ENCODE data around the gene DTD2. TPM values are rescaled to one million over a fixed set of nuclear protein-coding genes. Genes with fewer than 3 reads are reported as not detected.

DTD2 gene
- total and polyA plus RNA-seq, 12 donors: 4.2 to 9.5 (median 6.4) TPM

DNA sequence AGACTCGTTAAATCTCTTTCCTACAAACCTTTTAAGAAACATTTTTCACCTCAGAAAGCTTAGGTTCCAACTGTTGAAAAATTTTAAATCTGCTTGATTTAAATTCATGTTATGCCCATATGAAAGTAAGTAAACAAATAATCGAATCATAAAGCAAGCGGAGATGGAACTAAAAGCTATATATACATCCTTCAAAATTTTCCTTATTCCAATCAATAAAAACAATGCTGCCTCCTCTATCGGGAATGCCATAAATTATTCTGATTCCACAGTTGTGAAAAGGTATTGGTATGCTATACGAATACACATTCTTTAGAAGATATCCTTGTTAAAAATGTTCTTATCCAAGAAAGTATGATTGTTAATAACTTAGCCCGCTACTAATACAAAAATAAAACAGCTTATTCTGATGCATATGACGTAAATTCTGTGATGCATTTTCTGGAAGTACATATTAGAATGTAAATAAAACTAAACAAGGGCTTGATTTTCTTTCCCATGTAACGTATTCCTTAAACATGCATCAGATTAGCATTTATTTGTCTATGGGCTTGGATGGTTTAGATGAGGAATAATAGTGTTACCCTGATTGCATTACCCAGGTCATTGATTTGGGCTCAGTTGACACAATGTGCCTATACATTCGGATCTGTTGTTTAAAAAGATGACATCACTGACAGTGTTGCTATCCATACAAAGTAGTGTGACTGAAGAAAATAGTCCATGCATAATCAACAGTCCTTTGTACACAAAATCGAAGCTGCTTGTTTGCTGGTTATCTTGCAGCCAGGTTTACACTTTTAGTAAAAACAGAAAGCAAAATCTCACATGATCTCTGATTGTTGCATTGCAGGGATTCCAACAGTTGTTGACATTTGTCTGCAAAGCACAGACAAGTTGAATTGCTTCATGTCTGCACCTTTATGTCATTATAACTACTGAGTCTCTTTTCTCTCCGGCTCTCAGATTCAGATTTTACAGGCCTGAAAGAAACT lies 656 bp upstream of the DTD2 start:
- TF ChIP-seq, protein P1, sequence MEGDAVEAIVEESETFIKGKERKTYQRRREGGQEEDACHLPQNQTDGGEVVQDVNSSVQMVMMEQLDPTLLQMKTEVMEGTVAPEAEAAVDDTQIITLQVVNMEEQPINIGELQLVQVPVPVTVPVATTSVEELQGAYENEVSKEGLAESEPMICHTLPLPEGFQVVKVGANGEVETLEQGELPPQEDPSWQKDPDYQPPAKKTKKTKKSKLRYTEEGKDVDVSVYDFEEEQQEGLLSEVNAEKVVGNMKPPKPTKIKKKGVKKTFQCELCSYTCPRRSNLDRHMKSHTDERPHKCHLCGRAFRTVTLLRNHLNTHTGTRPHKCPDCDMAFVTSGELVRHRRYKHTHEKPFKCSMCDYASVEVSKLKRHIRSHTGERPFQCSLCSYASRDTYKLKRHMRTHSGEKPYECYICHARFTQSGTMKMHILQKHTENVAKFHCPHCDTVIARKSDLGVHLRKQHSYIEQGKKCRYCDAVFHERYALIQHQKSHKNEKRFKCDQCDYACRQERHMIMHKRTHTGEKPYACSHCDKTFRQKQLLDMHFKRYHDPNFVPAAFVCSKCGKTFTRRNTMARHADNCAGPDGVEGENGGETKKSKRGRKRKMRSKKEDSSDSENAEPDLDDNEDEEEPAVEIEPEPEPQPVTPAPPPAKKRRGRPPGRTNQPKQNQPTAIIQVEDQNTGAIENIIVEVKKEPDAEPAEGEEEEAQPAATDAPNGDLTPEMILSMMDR (IDR thresholded peaks at IDR 0.05): no peak
- Histone ChIP-seq H3K4me3 (peak overlapping the region in 9 of 10 donors; percentile 50 to 78 (median 71)), H3K9me3 (no peaks in the 10 kb centered on the region), H3K27me3 (no peaks in the 10 kb centered on the region), H3K36me3 (peaks cover 0 to 3% (median 0%) of the 10 kb centered on the region in 9 donors), H3K4me1 (peaks cover 0 to 32% (median 16%) of the 10 kb centered on the region in 9 donors), H3K27ac (peak overlapping the region in 9 of 10 donors; percentile 34 to 95 (median 90))
- ATAC-seq (no peak), DNase-seq (no peak)
- intact Hi-C loops (cut with DNase I): loop anchor here in 2 of 10 donors (2.0 kb wide), 1 partner anchor 37 kb away; the partner anchor contains the start of gene HEATR5A (in 2 of the 2)
- WGBS, 2 donors: 56 to 57% methylated on average over 11 of the region's 11 CpGs

DNA sequence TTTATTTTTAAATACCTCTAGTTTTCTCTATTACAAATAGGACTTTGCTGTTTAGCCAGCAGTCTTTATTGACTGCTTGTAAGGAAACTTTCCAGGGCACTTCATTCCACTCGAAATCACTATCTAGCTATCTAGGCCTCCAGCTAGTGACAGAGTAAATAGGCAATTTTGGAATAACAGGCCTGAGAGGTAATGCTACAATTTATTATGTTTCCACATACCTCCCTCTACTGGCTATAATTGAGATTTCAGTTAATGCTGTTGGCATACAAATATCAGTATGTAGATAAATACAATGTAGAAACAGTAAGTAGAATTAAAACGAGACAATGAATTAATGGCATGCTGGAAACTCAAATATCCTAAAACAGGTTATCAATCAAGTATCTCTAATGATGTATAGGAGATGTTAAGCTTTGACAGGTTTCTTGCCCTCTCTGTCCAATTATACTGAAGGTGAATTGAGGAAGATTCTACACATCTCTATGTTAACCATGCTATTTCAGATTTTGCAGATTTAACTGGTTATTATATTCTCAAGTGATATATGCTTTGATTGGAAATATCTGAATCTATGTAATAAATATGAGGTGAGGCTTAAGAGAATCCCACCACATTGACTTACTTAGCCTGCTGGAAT lies 7.2 kb downstream of the DTD2 start:
- intact Hi-C loops (cut with DNase I): no loop called here
- 27 to 31% methylated on average over 2 of the region's 2 CpGs for WGBS, 2 donors
- Histone ChIP-seq H3K27me3 (no peaks in the 10 kb centered on the region), H3K27ac (no peak overlapping the region), H3K36me3 (peaks cover 0 to 70% (median 11%) of the 10 kb centered on the region in 9 donors), H3K9me3 (no peaks in the 10 kb centered on the region), H3K4me1 (peaks cover 0 to 19% (median 3%) of the 10 kb centered on the region in 9 donors), H3K4me3 (no peak overlapping the region)
- TF ChIP-seq, protein P1 (IDR thresholded peaks at IDR 0.05): peak; percentile 17 to 68 (median 57)
- DNase-seq (no peak), ATAC-seq (peak in 5 of 8 donors; percentile 29 to 52 (median 37))

DNA sequence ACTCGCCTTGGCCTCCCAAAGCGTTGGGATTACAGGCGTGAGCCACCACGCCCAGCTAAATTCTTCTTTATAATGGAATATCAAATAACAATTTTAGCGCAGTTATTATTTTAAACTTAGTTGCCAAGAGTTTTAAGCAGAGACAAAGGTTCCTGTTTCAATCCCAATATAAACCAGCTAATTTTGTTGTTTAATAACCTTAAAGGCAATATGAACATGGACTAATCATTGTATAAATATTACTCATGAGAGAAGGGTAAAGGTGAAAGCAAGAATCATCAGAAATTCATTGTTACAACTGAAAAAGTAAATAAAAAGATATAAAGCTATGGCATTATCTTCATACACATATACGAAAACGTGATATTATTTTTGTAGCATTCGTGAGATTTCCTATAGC lies 8.2 kb downstream of the DTD2 start:
- ATAC-seq (no peak), DNase-seq (no peak)
- 72 to 86% methylated on average over 8 of the region's 8 CpGs for WGBS, 2 donors
- Histone ChIP-seq H3K4me1 (peaks cover 0 to 11% (median 0%) of the 10 kb centered on the region in 9 donors), H3K27ac (no peak overlapping the region), H3K9me3 (no peaks in the 10 kb centered on the region), H3K27me3 (no peaks in the 10 kb centered on the region), H3K36me3 (peaks cover 0 to 73% (median 11%) of the 10 kb centered on the region in 9 donors), H3K4me3 (no peak overlapping the region)
- TF ChIP-seq, protein P1 (IDR thresholded peaks at IDR 0.05): no peak
- intact Hi-C loops (cut with DNase I): no loop called here

DNA sequence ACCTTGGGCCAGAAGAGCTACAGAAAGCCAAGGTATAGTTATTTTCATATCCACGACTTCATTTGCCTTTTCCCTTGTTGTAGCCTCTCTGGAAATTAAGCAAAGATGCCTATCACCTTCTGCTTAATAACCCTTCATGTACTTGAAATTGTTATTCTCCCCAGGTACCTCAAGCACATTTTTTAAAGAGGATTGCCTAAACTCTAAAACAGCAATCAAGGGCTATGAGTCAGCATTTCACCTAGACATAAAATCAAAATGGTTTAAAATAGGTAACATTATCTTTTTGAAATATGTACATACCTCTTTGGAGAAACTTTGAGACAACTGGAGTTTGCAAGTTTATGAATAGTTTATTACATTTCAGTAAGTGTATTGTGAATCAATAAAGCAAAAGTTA lies 11.6 kb downstream of the DTD2 start:
- no peaks in the 10 kb centered on the region for H3K27me3 ChIP-seq
- ATAC-seq (no peak), DNase-seq (no peak)
- TF ChIP-seq, protein P1 (IDR thresholded peaks at IDR 0.05): no peak
- intact Hi-C loops (cut with DNase I): no loop called here
- no peak overlapping the region for H3K27ac ChIP-seq
- H3K36me3 ChIP-seq: peaks cover 0 to 48% (median 0%) of the 10 kb centered on the region in 9 donors
- H3K9me3 ChIP-seq: no peaks in the 10 kb centered on the region
- WGBS, 2 donors: 74 to 85% methylated on average over 1 of the region's 1 CpG
- peaks cover 0 to 20% (median 7%) of the 10 kb centered on the region in 9 donors for H3K4me1 ChIP-seq
- no peak overlapping the region for H3K4me3 ChIP-seq

Measured in heart right ventricle (tissue), 16 donors.